ENCODE measurements around the gene ABTB2. TPM values are rescaled to one million over a fixed set of nuclear protein-coding genes. Genes with fewer than 3 reads are reported as not detected.

The ABTB2 gene
- total RNA-seq, 2 experiments from 2014 or later: 0.06 to 0.09 TPM

- ChIA-PET CTCF (ENCODE audit: unreplicated experiment) (no interaction called here), POLR2A (interaction anchor here (0.5 to 0.6 kb wide), 2 partner anchors 31 to 1609 kb away, joined by 3 read pairs; no protein-coding TSS in a partner anchor)
- Histone ChIP-seq H3K9me2 (ENCODE audit: insufficient read depth, low read length) (no peaks in the 10 kb centered on the region), H3K79me2 (ENCODE audit: insufficient read depth, low read depth, low read length) (no peaks in the 10 kb centered on the region), H3K27ac (ENCODE audit: low read depth, low read length, poor library complexity, severe bottlenecking) (no peak overlapping the region), H2AFZ (ENCODE audit: low read length) (no peak overlapping the region), H3K4me1 (ENCODE audit: insufficient read depth, low read length, poor library complexity, severe bottlenecking) (peaks cover 7% of the 10 kb centered on the region), H3K9me3 (ENCODE audit: low read length) (no peaks in the 10 kb centered on the region), H3K36me3 (ENCODE audit: insufficient read depth, low read length) (no peaks in the 10 kb centered on the region), H3K4me3 (ENCODE audit: low read depth, low read length, poor library complexity, severe bottlenecking) (no peak overlapping the region), H4K20me1 (ENCODE audit: insufficient read depth, low read length) (no peaks in the 10 kb centered on the region), H3K4me2 (ENCODE audit: low read length) (no peak overlapping the region)
- intact Hi-C loops (cut with micrococcal nuclease; ENCODE audit: unreplicated experiment): no loop called here
- BruUV-seq (replicated peaks): no TSS peak
- no peak for DNase-seq (ENCODE audit: low spot score)
- TF ChIP-seq EZH2phosphoT487 (IDR thresholded peaks at IDR 0.05; ENCODE audit: borderline replicate concordance, low read depth, low read length) (no peak), CTCF (conservative IDR thresholded peaks at IDR 0.05; ENCODE audit: low read length) (no peak)
These were observed 48.8 kb downstream of the ABTB2 start for GRCh38 chr11:34308913-34309585.

DNA sequence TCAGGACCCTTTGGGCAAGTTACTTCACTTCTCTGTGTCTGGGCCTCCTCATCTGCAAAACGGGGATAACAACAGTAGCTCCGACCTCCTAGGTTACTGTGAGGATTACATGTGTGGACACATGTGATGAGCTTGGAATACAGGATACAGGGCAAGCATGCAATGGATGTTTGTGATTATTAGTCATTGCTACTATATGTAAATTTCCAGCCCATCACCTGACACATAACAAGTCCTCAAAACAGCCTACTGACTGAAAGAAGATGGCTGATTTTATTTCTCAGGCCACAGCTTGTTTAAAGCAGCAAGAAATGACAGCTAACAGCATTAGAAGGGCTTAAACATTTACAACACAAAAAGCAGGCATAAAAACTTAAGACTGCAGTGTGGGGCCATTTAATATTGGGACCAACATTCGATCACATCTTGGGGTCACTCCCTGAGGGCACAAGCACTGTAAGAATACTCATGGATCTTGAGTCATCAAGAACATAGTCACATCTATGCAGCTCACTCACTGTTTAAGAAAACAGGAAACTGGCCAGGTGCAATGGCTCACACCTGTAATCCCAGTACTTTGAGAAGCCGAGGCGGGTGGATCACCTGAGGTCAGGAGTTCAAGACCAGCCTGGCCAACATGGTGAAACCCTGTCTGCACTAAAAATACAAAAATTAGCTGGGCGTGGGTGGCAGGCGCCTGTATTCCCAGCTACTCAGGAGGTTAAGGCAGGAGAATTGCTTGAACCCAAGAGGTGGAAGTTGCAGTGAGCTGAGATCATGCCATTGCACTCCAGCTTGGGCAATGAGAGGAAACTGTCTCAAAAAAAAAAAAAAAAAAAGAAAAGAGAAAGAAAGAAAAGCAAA lies 49.5 kb downstream of the ABTB2 start:
- ChIA-PET POLR2A (interaction anchor here (0.5 kb wide), 1 partner anchor 1608 kb away, joined by 3 read pairs; no protein-coding TSS in a partner anchor), CTCF (ENCODE audit: unreplicated experiment) (no interaction called here)
- no peak overlapping the region for H3K4me3 ChIP-seq (ENCODE audit: low read depth, low read length, poor library complexity, severe bottlenecking)
- TF ChIP-seq EZH2phosphoT487 (IDR thresholded peaks at IDR 0.05; ENCODE audit: borderline replicate concordance, low read depth, low read length) (no peak), CTCF (conservative IDR thresholded peaks at IDR 0.05; ENCODE audit: low read length) (no peak)
- intact Hi-C loops (cut with micrococcal nuclease; ENCODE audit: unreplicated experiment): no loop called here
- no peak overlapping the region for H2AFZ ChIP-seq (ENCODE audit: low read length)
- H3K79me2 ChIP-seq (ENCODE audit: insufficient read depth, low read depth, low read length): no peaks in the 10 kb centered on the region
- DNase-seq (ENCODE audit: low spot score): no peak
- H3K4me2 ChIP-seq (ENCODE audit: low read length): no peak overlapping the region
- H3K9me2 ChIP-seq (ENCODE audit: insufficient read depth, low read length): no peaks in the 10 kb centered on the region
- H4K20me1 ChIP-seq (ENCODE audit: insufficient read depth, low read length): no peaks in the 10 kb centered on the region
- H3K36me3 ChIP-seq (ENCODE audit: insufficient read depth, low read length): no peaks in the 10 kb centered on the region
- no peak overlapping the region for H3K27ac ChIP-seq (ENCODE audit: low read depth, low read length, poor library complexity, severe bottlenecking)
- H3K4me1 ChIP-seq (ENCODE audit: insufficient read depth, low read length, poor library complexity, severe bottlenecking): peaks cover 6% of the 10 kb centered on the region
- BruUV-seq (replicated peaks): no TSS peak
- no peaks in the 10 kb centered on the region for H3K9me3 ChIP-seq (ENCODE audit: low read length)

GRCh38 chr11:34305780-34306179 lies 52.0 kb downstream of the ABTB2 start:
- Histone ChIP-seq H3K9me3 (ENCODE audit: low read length) (no peaks in the 10 kb centered on the region), H3K27ac (ENCODE audit: low read depth, low read length, poor library complexity, severe bottlenecking) (no peak overlapping the region), H4K20me1 (ENCODE audit: insufficient read depth, low read length) (no peaks in the 10 kb centered on the region), H3K79me2 (ENCODE audit: insufficient read depth, low read depth, low read length) (no peaks in the 10 kb centered on the region), H3K36me3 (ENCODE audit: insufficient read depth, low read length) (no peaks in the 10 kb centered on the region), H2AFZ (ENCODE audit: low read length) (no peak overlapping the region), H3K4me2 (ENCODE audit: low read length) (no peak overlapping the region), H3K4me1 (ENCODE audit: insufficient read depth, low read length, poor library complexity, severe bottlenecking) (no peaks in the 10 kb centered on the region), H3K9me2 (ENCODE audit: insufficient read depth, low read length) (no peaks in the 10 kb centered on the region), H3K4me3 (ENCODE audit: low read depth, low read length, poor library complexity, severe bottlenecking) (no peak overlapping the region)
- POLR2A ChIA-PET: no interaction called here
- no peak for TF ChIP-seq CTCF (conservative IDR thresholded peaks at IDR 0.05; ENCODE audit: low read length)
- no peak for TF ChIP-seq EZH2phosphoT487 (IDR thresholded peaks at IDR 0.05; ENCODE audit: borderline replicate concordance, low read depth, low read length)
- CTCF ChIA-PET (ENCODE audit: unreplicated experiment): no interaction called here
- no TSS peak for BruUV-seq (replicated peaks)
- DNase-seq (ENCODE audit: low spot score): no peak
- intact Hi-C loops (cut with micrococcal nuclease; ENCODE audit: unreplicated experiment): no loop called here
